ENCODE data around the gene CASS4.

Gene CASS4

GRCh38 chr20:56385130-56385529 lies 26.9 kb upstream of the CASS4 start:
- no peak for TF ChIP-seq CTCF (IDR thresholded peaks at IDR 0.05; ENCODE audit: low read depth, low read length)
- no peak overlapping the region for H3K4me3 ChIP-seq (ENCODE audit: low read depth, low read length)

- no peak for TF ChIP-seq CTCF (IDR thresholded peaks at IDR 0.05; ENCODE audit: low read depth, low read length)
- no peak overlapping the region for H3K4me3 ChIP-seq (ENCODE audit: low read depth, low read length)
These were observed 25.8 kb upstream of the CASS4 start for GRCh38 chr20:56386219-56386618.

DNA sequence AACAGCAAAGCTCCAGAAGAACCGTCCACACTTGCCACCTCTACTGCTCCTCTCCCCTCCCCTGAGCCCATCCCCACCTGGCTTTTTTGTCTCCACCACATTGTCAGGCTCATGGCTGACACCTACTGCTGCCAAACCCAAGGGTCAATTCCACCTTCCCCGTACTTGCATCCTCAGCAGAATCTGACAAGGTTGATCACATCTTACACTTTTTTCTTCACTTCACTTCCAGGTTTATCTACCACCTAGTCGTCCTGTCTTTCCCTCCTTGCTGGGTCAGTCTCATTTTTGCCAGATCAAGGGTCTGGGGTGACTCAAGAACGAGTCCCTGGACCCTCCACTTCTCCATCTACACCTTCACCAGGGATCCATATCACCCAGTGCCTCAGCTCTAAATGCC lies 23.2 kb upstream of the CASS4 start:
- no peak overlapping the region for H3K4me3 ChIP-seq (ENCODE audit: low read depth, low read length)
- TF ChIP-seq CTCF (IDR thresholded peaks at IDR 0.05; ENCODE audit: low read depth, low read length): no peak

GRCh38 chr20:56389807-56390206 lies 22.3 kb upstream of the CASS4 start:
- no peak overlapping the region for H3K4me3 ChIP-seq (ENCODE audit: low read depth, low read length)

DNA sequence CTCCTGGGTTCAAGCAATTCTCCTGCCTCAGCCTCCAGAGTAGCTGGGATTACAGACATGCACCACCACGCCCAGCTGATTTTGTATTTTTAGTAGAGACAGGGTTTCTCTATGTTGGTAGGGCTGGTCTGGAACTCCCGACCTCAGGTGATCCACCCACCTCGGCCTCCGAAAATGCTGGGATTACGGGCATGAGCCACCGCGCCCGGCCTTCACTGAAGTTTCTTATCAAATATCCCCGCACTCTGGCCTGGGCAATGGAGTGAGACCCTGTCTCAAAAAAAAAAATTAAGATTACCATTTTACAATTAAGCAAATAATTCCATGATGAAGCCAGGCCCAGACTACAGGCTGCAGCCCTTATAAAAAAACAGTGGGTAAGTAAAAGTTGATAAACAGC lies 21.7 kb upstream of the CASS4 start:
- peak overlapping the region; percentile 95 for H3K4me3 ChIP-seq (ENCODE audit: low read depth, low read length)

More at GRCh38 chr20:56389807-56390206, 22.3 kb upstream of the CASS4 start:
- no peak for TF ChIP-seq CTCF (IDR thresholded peaks at IDR 0.05; ENCODE audit: low read depth, low read length)

DNA sequence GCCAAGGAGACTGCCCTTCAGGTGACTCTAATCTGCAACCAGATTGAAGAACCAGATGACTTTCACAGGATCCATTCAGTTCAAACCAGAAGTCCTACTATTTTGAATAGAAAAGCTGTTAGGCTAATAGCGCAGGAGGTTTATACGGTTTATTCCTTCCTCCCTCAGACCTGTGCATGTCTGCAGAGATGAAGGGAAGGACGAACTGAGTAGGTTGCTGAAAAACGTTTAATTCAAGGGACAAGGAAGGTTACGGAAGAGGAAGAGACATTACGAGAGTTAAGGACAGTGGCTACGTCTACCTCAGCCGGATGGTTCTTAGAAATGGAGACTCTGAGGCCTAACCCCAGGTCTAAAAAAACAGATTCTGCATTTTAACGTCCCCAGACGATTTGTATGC lies 21.0 kb upstream of the CASS4 start:
- peak overlapping the region; percentile 95 for H3K4me3 ChIP-seq (ENCODE audit: low read depth, low read length)
- no peak for TF ChIP-seq CTCF (IDR thresholded peaks at IDR 0.05; ENCODE audit: low read depth, low read length)

GRCh38 chr20:56391596-56392131 lies 20.4 kb upstream of the CASS4 start:
- TF ChIP-seq CTCF (IDR thresholded peaks at IDR 0.05; ENCODE audit: low read depth, low read length): no peak
- H3K4me3 ChIP-seq (ENCODE audit: low read depth, low read length): peak overlapping the region; percentile 95

Measured in WI38 (cell line).